Ascending aorta (tissue), 2 donors: ENCODE results near the gene SLC26A1. TPM values are rescaled to one million over a fixed set of nuclear protein-coding genes. Genes with fewer than 3 reads are reported as not detected.

Experiments used
- DNase-seq, 2 donors: peaks; one replicate each; pipeline ENCODE4 v3.0.0-alpha.2; 2019; ENCODE audit warnings: low spot score in 2 of 2
- H3K27ac ChIP-seq, 2 donors: fragments of 200-600 bp; sonication (generic); one replicate each; pipeline ENCODE4 v1.5.1; 2016 to 2017; ENCODE audit warnings: mild to moderate bottlenecking in 1 of 2
- H3K27me3 ChIP-seq: fragments of 200-600 bp; sonication (generic); one replicate; pipeline ENCODE4 v1.5.1; 2017
- H3K36me3 ChIP-seq, 2 donors: fragments of 200-600 bp; sonication (generic); one replicate each; pipeline ENCODE4 v1.5.1; 2016
- H3K4me1 ChIP-seq, 2 donors: fragments of 200-600 bp; sonication (generic); one replicate each; pipeline ENCODE4 v1.5.1; 2016 to 2017; ENCODE audit warnings: mild to moderate bottlenecking in 1 of 2
- H3K4me3 ChIP-seq, 2 donors: fragments of 200-600 bp; sonication (generic); one replicate each; pipeline ENCODE4 v1.5.1; 2016 to 2017; ENCODE audit warnings: mild to moderate bottlenecking in 1 of 2
- H3K9me3 ChIP-seq, 2 donors: fragments of 200-600 bp; sonication (generic); one replicate each; pipeline ENCODE4 v1.5.1; 2016
- intact Hi-C: fragments of 100-400 bp; cut with DNase I; formaldehyde crosslinking; loops from one replicate; pipeline ENCODE4 v1.15.1; 2023
- total RNA-seq: library from RNA; depleted of rRNA; stranded (reverse); fragments of >200 nt; gene quantifications from one replicate; pipeline ENCODE4 v1.1.0, GENCODE V29; 2016
- TF ChIP-seq, protein P1 (sequence below), 3 experiments: fragments of 200-600 bp in 2 of 3; fragments of 450-650 bp in 1 of 3; sonication (generic) in 2 of 3; IDR thresholded peaks; one replicate each; pipeline ENCODE4 v1.5.1; 2016 to 2019; ENCODE audit warnings: antibody characterized with exemption in 3 of 3, mild to moderate bottlenecking in 1 of 3, moderate library complexity in 1 of 3

SLC26A1 gene
- total RNA-seq, 1 donor from 2014 or later: not detected

GRCh38 chr4:1022739-1023066, 29.5 kb upstream of the SLC26A1 start:
- TF ChIP-seq, protein P1, sequence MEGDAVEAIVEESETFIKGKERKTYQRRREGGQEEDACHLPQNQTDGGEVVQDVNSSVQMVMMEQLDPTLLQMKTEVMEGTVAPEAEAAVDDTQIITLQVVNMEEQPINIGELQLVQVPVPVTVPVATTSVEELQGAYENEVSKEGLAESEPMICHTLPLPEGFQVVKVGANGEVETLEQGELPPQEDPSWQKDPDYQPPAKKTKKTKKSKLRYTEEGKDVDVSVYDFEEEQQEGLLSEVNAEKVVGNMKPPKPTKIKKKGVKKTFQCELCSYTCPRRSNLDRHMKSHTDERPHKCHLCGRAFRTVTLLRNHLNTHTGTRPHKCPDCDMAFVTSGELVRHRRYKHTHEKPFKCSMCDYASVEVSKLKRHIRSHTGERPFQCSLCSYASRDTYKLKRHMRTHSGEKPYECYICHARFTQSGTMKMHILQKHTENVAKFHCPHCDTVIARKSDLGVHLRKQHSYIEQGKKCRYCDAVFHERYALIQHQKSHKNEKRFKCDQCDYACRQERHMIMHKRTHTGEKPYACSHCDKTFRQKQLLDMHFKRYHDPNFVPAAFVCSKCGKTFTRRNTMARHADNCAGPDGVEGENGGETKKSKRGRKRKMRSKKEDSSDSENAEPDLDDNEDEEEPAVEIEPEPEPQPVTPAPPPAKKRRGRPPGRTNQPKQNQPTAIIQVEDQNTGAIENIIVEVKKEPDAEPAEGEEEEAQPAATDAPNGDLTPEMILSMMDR (IDR thresholded peaks at IDR 0.05): no peak

GRCh38 chr4:1022051-1022738, 29.0 kb upstream of the SLC26A1 start:
- TF ChIP-seq, protein P1 (IDR thresholded peaks at IDR 0.05): no peak
- H3K36me3 ChIP-seq: peaks cover 14 to 33% of the 10 kb centered on the region in 2 donors
- intact Hi-C loops: no loop called here
- H3K27me3 ChIP-seq: no peaks in the 10 kb centered on the region
- no peak overlapping the region for H3K4me3 ChIP-seq
- H3K27ac ChIP-seq: no peak overlapping the region
- no peaks in the 10 kb centered on the region for H3K9me3 ChIP-seq
- no peak for DNase-seq
- H3K4me1 ChIP-seq: no peaks in the 10 kb centered on the region

More at GRCh38 chr4:1022739-1023066, 29.5 kb upstream of the SLC26A1 start:
- H3K36me3 ChIP-seq: peaks cover 14 to 33% of the 10 kb centered on the region in 2 donors
- no peak for DNase-seq
- no peak overlapping the region for H3K27ac ChIP-seq
- no peaks in the 10 kb centered on the region for H3K27me3 ChIP-seq
- no peak overlapping the region for H3K4me3 ChIP-seq
- H3K4me1 ChIP-seq: no peaks in the 10 kb centered on the region
- intact Hi-C loops: no loop called here
- no peaks in the 10 kb centered on the region for H3K9me3 ChIP-seq

GRCh38 chr4:1021386-1022050, 28.3 kb upstream of the SLC26A1 start:
- no peaks in the 10 kb centered on the region for H3K9me3 ChIP-seq
- no peak overlapping the region for H3K4me3 ChIP-seq
- no peaks in the 10 kb centered on the region for H3K4me1 ChIP-seq
- H3K36me3 ChIP-seq: peaks cover 14 to 33% of the 10 kb centered on the region in 2 donors
- no peak overlapping the region for H3K27ac ChIP-seq
- DNase-seq: no peak
- TF ChIP-seq, protein P1 (IDR thresholded peaks at IDR 0.05): no peak
- no peaks in the 10 kb centered on the region for H3K27me3 ChIP-seq
- intact Hi-C loops: no loop called here

GRCh38 chr4:1019729-1020470, 26.7 kb upstream of the SLC26A1 start:
- peaks cover 9 to 23% of the 10 kb centered on the region in 2 donors for H3K36me3 ChIP-seq
- H3K9me3 ChIP-seq: no peaks in the 10 kb centered on the region
- TF ChIP-seq, protein P1 (IDR thresholded peaks at IDR 0.05): no peak
- H3K27me3 ChIP-seq: no peaks in the 10 kb centered on the region
- intact Hi-C loops: no loop called here
- no peak overlapping the region for H3K4me3 ChIP-seq
- H3K4me1 ChIP-seq: no peaks in the 10 kb centered on the region
- no peak overlapping the region for H3K27ac ChIP-seq
- DNase-seq: no peak

- no peaks in the 10 kb centered on the region for H3K4me1 ChIP-seq
- H3K27ac ChIP-seq: no peak overlapping the region
- TF ChIP-seq, protein P1 (IDR thresholded peaks at IDR 0.05): no peak
- no peaks in the 10 kb centered on the region for H3K9me3 ChIP-seq
- no peaks in the 10 kb centered on the region for H3K27me3 ChIP-seq
- intact Hi-C loops: no loop called here
- DNase-seq: no peak
- no peak overlapping the region for H3K4me3 ChIP-seq
- peaks cover 3 to 17% of the 10 kb centered on the region in 2 donors for H3K36me3 ChIP-seq
Measured at GRCh38 chr4:1019320-1019719, 26.1 kb upstream of the SLC26A1 start.
